OCI-LY7 (cell line): ENCODE results near the gene SP140L.

Source experiments
- EZH2phosphoT487 ChIP-seq: fragments of 200-600 bp; sonication (generic); IDR thresholded peaks from 2 replicates; pipeline ENCODE4 v1.6.1; 2018; ENCODE audit warnings: low read depth, borderline replicate concordance, mild to moderate bottlenecking, mixed run types, antibody characterized with exemption, low read length, moderate library complexity, mixed read lengths
- TF ChIP-seq, protein P1 (sequence below): fragments of 200-600 bp; sonication (generic); conservative IDR thresholded peaks from 2 replicates; pipeline ENCODE4 v1.5.1; 2014; ENCODE audit warnings: mild to moderate bottlenecking, antibody characterized with exemption, low read length, moderate library complexity, mixed read lengths

DNA sequence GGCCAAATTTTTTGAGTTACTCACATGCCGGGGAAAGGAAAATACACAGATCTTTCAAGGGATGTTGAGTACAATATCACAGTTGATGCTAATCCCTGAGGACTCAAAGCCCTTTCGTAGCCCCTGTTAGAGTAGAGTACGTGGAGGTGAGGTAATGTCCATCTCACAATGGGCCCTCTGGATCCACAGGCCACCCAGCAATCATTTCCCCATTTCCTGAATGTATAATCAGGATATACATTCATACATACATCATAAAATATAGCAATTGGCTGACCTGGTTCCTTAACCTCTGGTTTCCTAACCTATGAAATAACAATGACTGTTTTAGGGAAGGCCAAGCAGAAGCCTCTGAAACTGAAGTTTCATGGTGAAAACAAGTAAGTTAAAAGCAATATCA is 78.8 kb downstream of the SP140L start:
- TF ChIP-seq, protein P1, sequence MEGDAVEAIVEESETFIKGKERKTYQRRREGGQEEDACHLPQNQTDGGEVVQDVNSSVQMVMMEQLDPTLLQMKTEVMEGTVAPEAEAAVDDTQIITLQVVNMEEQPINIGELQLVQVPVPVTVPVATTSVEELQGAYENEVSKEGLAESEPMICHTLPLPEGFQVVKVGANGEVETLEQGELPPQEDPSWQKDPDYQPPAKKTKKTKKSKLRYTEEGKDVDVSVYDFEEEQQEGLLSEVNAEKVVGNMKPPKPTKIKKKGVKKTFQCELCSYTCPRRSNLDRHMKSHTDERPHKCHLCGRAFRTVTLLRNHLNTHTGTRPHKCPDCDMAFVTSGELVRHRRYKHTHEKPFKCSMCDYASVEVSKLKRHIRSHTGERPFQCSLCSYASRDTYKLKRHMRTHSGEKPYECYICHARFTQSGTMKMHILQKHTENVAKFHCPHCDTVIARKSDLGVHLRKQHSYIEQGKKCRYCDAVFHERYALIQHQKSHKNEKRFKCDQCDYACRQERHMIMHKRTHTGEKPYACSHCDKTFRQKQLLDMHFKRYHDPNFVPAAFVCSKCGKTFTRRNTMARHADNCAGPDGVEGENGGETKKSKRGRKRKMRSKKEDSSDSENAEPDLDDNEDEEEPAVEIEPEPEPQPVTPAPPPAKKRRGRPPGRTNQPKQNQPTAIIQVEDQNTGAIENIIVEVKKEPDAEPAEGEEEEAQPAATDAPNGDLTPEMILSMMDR, result no peak
- no peak for TF ChIP-seq EZH2phosphoT487
